ENCODE measurements around the gene COL4A5.
"Not testable (repeated sequence)": the region's sequence is repeated elsewhere in the genome, so short reads cannot be mapped to it uniquely, and the experiment has no call there.

Gene COL4A5

GRCh38 chrX:108456971-108457477 lies 17.4 kb downstream of the COL4A5 start:
- H3K4me1 ChIP-seq (ENCODE audit: control insufficient read depth, insufficient read depth, low read length, unreplicated experiment), result no peaks in the 10 kb centered on the region
- peaks cover 13% of the 10 kb centered on the region for H3K79me2 ChIP-seq (ENCODE audit: control insufficient read depth, insufficient read depth, low read length, unreplicated experiment)
- H3K27ac ChIP-seq (ENCODE audit: low read depth, low read length), result no peak overlapping the region
- no peak overlapping the region for H2AFZ ChIP-seq (ENCODE audit: low read length, unreplicated experiment)
- no peaks in the 10 kb centered on the region for H3K27me3 ChIP-seq (ENCODE audit: insufficient read depth, low read length)
- no peaks in the 10 kb centered on the region for H3K36me3 ChIP-seq (ENCODE audit: insufficient read depth, low read length)
- H3K4me3 ChIP-seq (ENCODE audit: low read depth, low read length), result no peak overlapping the region

- H3K4me1 ChIP-seq (ENCODE audit: control insufficient read depth, insufficient read depth, low read length, unreplicated experiment), result peaks cover 4% of the 10 kb centered on the region
- no peaks in the 10 kb centered on the region for H3K36me3 ChIP-seq (ENCODE audit: insufficient read depth, low read length)
- H3K4me3 ChIP-seq (ENCODE audit: low read depth, low read length), result no peak overlapping the region
- H3K27ac ChIP-seq (ENCODE audit: low read depth, low read length), result no peak overlapping the region
- no peaks in the 10 kb centered on the region for H3K27me3 ChIP-seq (ENCODE audit: insufficient read depth, low read length)
- no peak overlapping the region for H2AFZ ChIP-seq (ENCODE audit: low read length, unreplicated experiment)
- H3K79me2 ChIP-seq (ENCODE audit: control insufficient read depth, insufficient read depth, low read length, unreplicated experiment), result peaks cover 8% of the 10 kb centered on the region
Measured at GRCh38 chrX:108464604-108465003, 25.0 kb downstream of the COL4A5 start.

GRCh38 chrX:108468486-108468885 lies 28.8 kb downstream of the COL4A5 start:
- no peaks in the 10 kb centered on the region for H3K27me3 ChIP-seq (ENCODE audit: insufficient read depth, low read length)

GRCh38 chrX:108473979-108474378 lies 34.3 kb downstream of the COL4A5 start:
- peaks cover 20% of the 10 kb centered on the region for H3K79me2 ChIP-seq (ENCODE audit: control insufficient read depth, insufficient read depth, low read length, unreplicated experiment)
- H2AFZ ChIP-seq (ENCODE audit: low read length, unreplicated experiment), result no peak overlapping the region
- no peak overlapping the region for H3K4me3 ChIP-seq (ENCODE audit: low read depth, low read length)
- H3K27me3 ChIP-seq (ENCODE audit: insufficient read depth, low read length), result no peaks in the 10 kb centered on the region
- H3K36me3 ChIP-seq (ENCODE audit: insufficient read depth, low read length), result no peaks in the 10 kb centered on the region
- no peaks in the 10 kb centered on the region for H3K4me1 ChIP-seq (ENCODE audit: control insufficient read depth, insufficient read depth, low read length, unreplicated experiment)
- H3K27ac ChIP-seq (ENCODE audit: low read depth, low read length), result no peak overlapping the region

More at GRCh38 chrX:108468486-108468885, 28.8 kb downstream of the COL4A5 start:
- Histone ChIP-seq H3K27ac (ENCODE audit: low read depth, low read length) (no peak overlapping the region), H3K4me3 (ENCODE audit: low read depth, low read length) (no peak overlapping the region), H3K79me2 (ENCODE audit: control insufficient read depth, insufficient read depth, low read length, unreplicated experiment) (peaks cover 23% of the 10 kb centered on the region), H3K4me1 (ENCODE audit: control insufficient read depth, insufficient read depth, low read length, unreplicated experiment) (peaks cover 4% of the 10 kb centered on the region), H2AFZ (ENCODE audit: low read length, unreplicated experiment) (no peak overlapping the region), H3K36me3 (ENCODE audit: insufficient read depth, low read length) (no peaks in the 10 kb centered on the region)

GRCh38 chrX:108481528-108481927 lies 41.9 kb downstream of the COL4A5 start:
- H3K36me3 ChIP-seq (ENCODE audit: insufficient read depth, low read length); H3K4me3 ChIP-seq (ENCODE audit: low read depth, low read length); H3K27ac ChIP-seq (ENCODE audit: low read depth, low read length); H3K79me2 ChIP-seq (ENCODE audit: control insufficient read depth, insufficient read depth, low read length, unreplicated experiment); H3K27me3 ChIP-seq (ENCODE audit: insufficient read depth, low read length); H3K4me1 ChIP-seq (ENCODE audit: control insufficient read depth, insufficient read depth, low read length, unreplicated experiment); H2AFZ ChIP-seq (ENCODE audit: low read length, unreplicated experiment): not testable (repeated sequence)

GRCh38 chrX:108484251-108484650 lies 44.6 kb downstream of the COL4A5 start:
- H3K27ac ChIP-seq (ENCODE audit: low read depth, low read length), result no peak overlapping the region
- no peak overlapping the region for H3K4me3 ChIP-seq (ENCODE audit: low read depth, low read length)
- H3K36me3 ChIP-seq (ENCODE audit: insufficient read depth, low read length), result no peaks in the 10 kb centered on the region
- no peaks in the 10 kb centered on the region for H3K4me1 ChIP-seq (ENCODE audit: control insufficient read depth, insufficient read depth, low read length, unreplicated experiment)
- no peak overlapping the region for H2AFZ ChIP-seq (ENCODE audit: low read length, unreplicated experiment)
- H3K79me2 ChIP-seq (ENCODE audit: control insufficient read depth, insufficient read depth, low read length, unreplicated experiment), result no peaks in the 10 kb centered on the region
- no peaks in the 10 kb centered on the region for H3K27me3 ChIP-seq (ENCODE audit: insufficient read depth, low read length)

- Histone ChIP-seq H3K4me1 (ENCODE audit: control insufficient read depth, insufficient read depth, low read length, unreplicated experiment) (no peaks in the 10 kb centered on the region), H3K27me3 (ENCODE audit: insufficient read depth, low read length) (no peaks in the 10 kb centered on the region), H3K79me2 (ENCODE audit: control insufficient read depth, insufficient read depth, low read length, unreplicated experiment) (no peaks in the 10 kb centered on the region), H3K27ac (ENCODE audit: low read depth, low read length) (no peak overlapping the region), H3K36me3 (ENCODE audit: insufficient read depth, low read length) (no peaks in the 10 kb centered on the region), H3K4me3 (ENCODE audit: low read depth, low read length) (no peak overlapping the region), H2AFZ (ENCODE audit: low read length, unreplicated experiment) (no peak overlapping the region)
Measured at GRCh38 chrX:108485960-108486359, 46.3 kb downstream of the COL4A5 start.

- peaks cover 4% of the 10 kb centered on the region for H3K4me1 ChIP-seq (ENCODE audit: control insufficient read depth, insufficient read depth, low read length, unreplicated experiment)
- H3K36me3 ChIP-seq (ENCODE audit: insufficient read depth, low read length), result no peaks in the 10 kb centered on the region
- no peaks in the 10 kb centered on the region for H3K27me3 ChIP-seq (ENCODE audit: insufficient read depth, low read length)
- H3K4me3 ChIP-seq (ENCODE audit: low read depth, low read length), result peak overlapping the region; percentile 40; the same call in 1 of the 2 replicates
- H3K79me2 ChIP-seq (ENCODE audit: control insufficient read depth, insufficient read depth, low read length, unreplicated experiment), result peaks cover 5% of the 10 kb centered on the region
- H3K27ac ChIP-seq (ENCODE audit: low read depth, low read length), result peak overlapping the region; percentile 31; the same call in 1 of the 2 replicates
- no peak overlapping the region for H2AFZ ChIP-seq (ENCODE audit: low read length, unreplicated experiment)
Measured at GRCh38 chrX:108494406-108495090, 54.9 kb downstream of the COL4A5 start.

GRCh38 chrX:108511721-108512120 lies 72.1 kb downstream of the COL4A5 start:
- Histone ChIP-seq H3K27me3 (ENCODE audit: insufficient read depth, low read length) (no peaks in the 10 kb centered on the region), H2AFZ (ENCODE audit: low read length, unreplicated experiment) (no peak overlapping the region), H3K4me1 (ENCODE audit: control insufficient read depth, insufficient read depth, low read length, unreplicated experiment) (peaks cover 9% of the 10 kb centered on the region), H3K27ac (ENCODE audit: low read depth, low read length) (0 out of 2 replicates have a peak overlapping the region, but pooled peaks have one; percentile 1), H3K36me3 (ENCODE audit: insufficient read depth, low read length) (no peaks in the 10 kb centered on the region), H3K79me2 (ENCODE audit: control insufficient read depth, insufficient read depth, low read length, unreplicated experiment) (peaks cover 2% of the 10 kb centered on the region), H3K4me3 (ENCODE audit: low read depth, low read length) (no peak overlapping the region)

GRCh38 chrX:108516184-108516583 lies 76.5 kb downstream of the COL4A5 start:
- H3K79me2 ChIP-seq (ENCODE audit: control insufficient read depth, insufficient read depth, low read length, unreplicated experiment), result peaks cover 2% of the 10 kb centered on the region
- no peak overlapping the region for H3K27ac ChIP-seq (ENCODE audit: low read depth, low read length)
- no peaks in the 10 kb centered on the region for H3K36me3 ChIP-seq (ENCODE audit: insufficient read depth, low read length)
- H3K4me3 ChIP-seq (ENCODE audit: low read depth, low read length), result no peak overlapping the region
- no peaks in the 10 kb centered on the region for H3K27me3 ChIP-seq (ENCODE audit: insufficient read depth, low read length)
- H3K4me1 ChIP-seq (ENCODE audit: control insufficient read depth, insufficient read depth, low read length, unreplicated experiment), result peaks cover 8% of the 10 kb centered on the region
- no peak overlapping the region for H2AFZ ChIP-seq (ENCODE audit: low read length, unreplicated experiment)

- no peaks in the 10 kb centered on the region for H3K27me3 ChIP-seq (ENCODE audit: insufficient read depth, low read length)
- H3K4me1 ChIP-seq (ENCODE audit: control insufficient read depth, insufficient read depth, low read length, unreplicated experiment), result no peaks in the 10 kb centered on the region
- no peak overlapping the region for H3K27ac ChIP-seq (ENCODE audit: low read depth, low read length)
- H3K79me2 ChIP-seq (ENCODE audit: control insufficient read depth, insufficient read depth, low read length, unreplicated experiment), result no peaks in the 10 kb centered on the region
- H3K4me3 ChIP-seq (ENCODE audit: low read depth, low read length), result no peak overlapping the region
- no peaks in the 10 kb centered on the region for H3K36me3 ChIP-seq (ENCODE audit: insufficient read depth, low read length)
- H2AFZ ChIP-seq (ENCODE audit: low read length, unreplicated experiment), result no peak overlapping the region
Measured at GRCh38 chrX:108527724-108528123, 88.1 kb downstream of the COL4A5 start.
